GM12878 (cell line): Measurements from ENCODE around the gene BCCIP. TPM values are rescaled to one million over a fixed set of nuclear protein-coding genes. Genes with fewer than 3 reads are reported as not detected.

ENCODE experiments used
- ATF7 ChIP-seq: fragments of 450-650 bp; IDR thresholded peaks from 2 replicates; pipeline ENCODE4 v1.6.1; 2016; ENCODE audit warnings: low read depth, mild to moderate bottlenecking
- BHLHE40 ChIP-seq, 2 experiments: fragments of 450-650 bp in 1 of 2; IDR thresholded peaks; 2 replicates each; pipeline ENCODE4 v1.6.1; 2011 to 2017; ENCODE audit warnings: low read depth in 2 of 2, borderline replicate concordance in 1 of 2, improper control_type of control experiment in 1 of 2, low read length in 1 of 2, mild to moderate bottlenecking in 1 of 2
- EP300 ChIP-seq, 2 experiments: fragments of 150-350 bp in 1 of 2; IDR thresholded peaks; 2 replicates each; pipeline ENCODE4 v1.6.1; 2011 to 2012; ENCODE audit warnings: low read depth in 2 of 2, low read length in 2 of 2, borderline replicate concordance in 1 of 2, improper control_type of control experiment in 1 of 2, inconsistent platforms in 1 of 2; ENCODE audit not compliant: control insufficient read depth in 1 of 2
- EZH2 ChIP-seq: IDR thresholded peaks from 2 replicates; pipeline ENCODE4 v1.6.1; 2012; ENCODE audit warnings: low read depth, mild to moderate bottlenecking, control low read depth, inconsistent platforms, low read length, borderline replicate concordance; ENCODE audit not compliant: control insufficient read depth
- JUND ChIP-seq: IDR thresholded peaks from 2 replicates; pipeline ENCODE4 v1.6.1; 2012; ENCODE audit warnings: low read depth, mild to moderate bottlenecking, low read length, improper control_type of control experiment, moderate library complexity
- MTA2 ChIP-seq: fragments of 450-650 bp; IDR thresholded peaks from 2 replicates; pipeline ENCODE4 v1.6.1; 2016; ENCODE audit warnings: low read depth, mild to moderate bottlenecking, moderate library complexity
- PKNOX1 ChIP-seq: fragments of 450-650 bp; IDR thresholded peaks from 2 replicates; pipeline ENCODE4 v1.6.1; 2016; ENCODE audit warnings: mild to moderate bottlenecking
- POLR2A ChIP-seq: IDR thresholded peaks from 2 replicates; pipeline ENCODE4 v1.6.1; 2011; ENCODE audit warnings: low read depth, mild to moderate bottlenecking, low read length
- POLR2AphosphoS2 ChIP-seq: IDR thresholded peaks from 2 replicates; pipeline ENCODE4 v1.6.1; 2011; ENCODE audit warnings: low read depth, mild to moderate bottlenecking, low read length, improper control_type of control experiment, moderate library complexity
- POLR2AphosphoS5 ChIP-seq: IDR thresholded peaks from 2 replicates; pipeline ENCODE4 v1.6.1; 2011; ENCODE audit warnings: mild to moderate bottlenecking, low read length, inconsistent platforms
- RAD21 ChIP-seq: IDR thresholded peaks from 2 replicates; pipeline ENCODE4 v1.6.1; 2011; ENCODE audit warnings: mild to moderate bottlenecking, low read depth, low read length, moderate library complexity; ENCODE audit not compliant: insufficient read depth
- SKIL ChIP-seq: fragments of 450-650 bp; IDR thresholded peaks from 2 replicates; pipeline ENCODE4 v1.6.1; 2017; ENCODE audit warnings: mild to moderate bottlenecking, low read depth, inconsistent platforms; ENCODE audit not compliant: poor library complexity, severe bottlenecking
- TARDBP ChIP-seq: IDR thresholded peaks from 2 replicates; pipeline ENCODE4 v1.6.1; 2016; ENCODE audit warnings: borderline replicate concordance
- YBX1 ChIP-seq: fragments of 450-650 bp; IDR thresholded peaks from 2 replicates; pipeline ENCODE4 v1.6.1; 2016; ENCODE audit warnings: antibody characterized with exemption
- YY1 ChIP-seq: IDR thresholded peaks from 2 replicates; pipeline ENCODE4 v1.6.1; 2011; ENCODE audit warnings: low read depth, mild to moderate bottlenecking, low read length
- ZBTB33 ChIP-seq: fragments of 450-650 bp; IDR thresholded peaks from 2 replicates; pipeline ENCODE4 v1.6.1; 2017; ENCODE audit warnings: mild to moderate bottlenecking
- ZNF217 ChIP-seq: fragments of 450-650 bp; IDR thresholded peaks from 2 replicates; pipeline ENCODE4 v1.6.1; 2017; ENCODE audit warnings: antibody characterized with exemption, mild to moderate bottlenecking
- ZNF274 ChIP-seq: IDR thresholded peaks from one replicate; pipeline ENCODE4 v1.8.0; 2011; ENCODE audit not compliant: insufficient read length, insufficient read depth
- ZNF592 ChIP-seq: fragments of 450-650 bp; IDR thresholded peaks from 2 replicates; pipeline ENCODE4 v1.6.1; 2017; ENCODE audit warnings: mild to moderate bottlenecking, moderate library complexity
- ZZZ3 ChIP-seq: IDR thresholded peaks from 2 replicates; pipeline ENCODE4 v1.6.1; 2011; ENCODE audit warnings: low read depth; ENCODE audit not compliant: control insufficient read depth, insufficient read length
- polyA plus RNA-seq, 11 experiments: library from polyadenylated mRNA; depleted of rRNA in 4 of 11; unstranded in 6 of 11; stranded (reverse) in 5 of 11; fragments of >200 nt; fragmentation: Nextera tagmentation in 4 of 11; fragmentation: Illumina TruSeq in 1 of 11; extraction: Ambion mirVana in 4 of 11; extraction: Trizol in 1 of 11; gene quantifications; 1 replicate in 1 of 11; 2 replicates in 10 of 11; pipeline versions ENCODE4 v1.2.1 to v1.2.3, GENCODE V29; 2011 to 2016; ENCODE audit warnings: inconsistent platforms in 2 of 11, missing spikeins in 2 of 11, low read depth in 1 of 11
- total RNA-seq, 4 experiments: library from RNA; depleted of rRNA in 3 of 4; stranded (reverse); fragments of >200 nt in 3 of 4; fragmentation: Illumina TruSeq in 1 of 4; extraction: Trizol in 1 of 4; gene quantifications; 2 replicates each; pipeline versions ENCODE4 v1.2.1 to v1.2.3, GENCODE V29; 2013 to 2021

Gene BCCIP
- total and polyA plus RNA-seq, 10 of the 15 experiments (the other 5 are each of a cell fraction or from before 2014, with no cell fraction given), result 61.2 to 225 (median 127) TPM

- no peak for TF ChIP-seq ZNF592
- no peak for TF ChIP-seq ZBTB33
- TF ChIP-seq BHLHE40 (IDR thresholded peaks at IDR 0.05; ENCODE audit: borderline replicate concordance in 1 of 2, low read depth in 2 of 2, low read length in 1 of 2), result peak; percentile 98 to 99
- TF ChIP-seq ZZZ3, result no peak
- peak; percentile 96 for TF ChIP-seq SKIL
- TF ChIP-seq POLR2AphosphoS2, result peak; percentile 86; the same call in 1 of the 2 replicates
- TF ChIP-seq JUND, result peak; percentile 99
- TF ChIP-seq TARDBP, result no peak
- TF ChIP-seq POLR2A, result peak; percentile 88
- TF ChIP-seq ZNF274, result no peak
- TF ChIP-seq YBX1, result no peak
- TF ChIP-seq EP300 (IDR thresholded peaks at IDR 0.05; ENCODE audit: borderline replicate concordance in 1 of 2, control insufficient read depth in 1 of 2, low read depth in 2 of 2, low read length in 2 of 2), result no peak
- TF ChIP-seq PKNOX1, result no peak; the same call in 1 of the 2 replicates
- peak; percentile 100 for TF ChIP-seq ATF7
- peak; percentile 89 for TF ChIP-seq POLR2AphosphoS5
- no peak for TF ChIP-seq ZNF217
- TF ChIP-seq YY1, result peak; percentile 97
- TF ChIP-seq RAD21, result no peak
- no peak for TF ChIP-seq EZH2
- peak; percentile 93 for TF ChIP-seq MTA2
Measured at GRCh38 chr10:125822878-125823662, at the start of gene BCCIP, which contains the start of gene UROS (continued).
